SK-N-MC (cell line): Measurements from ENCODE around the gene GCK.

Experiments used
- DNase-seq: peaks from one replicate; pipeline ENCODE4 v3.0.0-alpha.2; 2011; ENCODE audit warnings: low read depth, low spot score
- H3K27ac ChIP-seq: fragments of 200-600 bp; sonication (generic); 2 replicates; pipeline ENCODE4 v1.5.1; 2016; ENCODE audit warnings: mixed run types
- H3K36me3 ChIP-seq: fragments of 200-600 bp; sonication (generic); 2 replicates; pipeline ENCODE4 v1.6.1; 2017; ENCODE audit warnings: antibody characterized with exemption, low read length, mixed read lengths; ENCODE audit not compliant: insufficient read depth
- H3K4me3 ChIP-seq: fragments of 200-600 bp; sonication (generic); 2 replicates; pipeline ENCODE4 v1.5.1; 2016
- H3K9ac ChIP-seq: fragments of 200-600 bp; sonication (generic); 2 replicates; pipeline ENCODE4 v1.8.0; 2017; ENCODE audit warnings: mixed run types, mixed read lengths; ENCODE audit not compliant: insufficient read length
- H3K9me3 ChIP-seq: fragments of 200-600 bp; sonication (generic); 2 replicates; pipeline ENCODE4 v1.6.1; 2017; ENCODE audit warnings: low read depth, mild to moderate bottlenecking, antibody characterized with exemption, low read length, moderate library complexity, mixed read lengths
- EZH2 ChIP-seq: fragments of 200-600 bp; sonication (generic); IDR thresholded peaks from one replicate; pipeline ENCODE4 v1.6.1; 2017; ENCODE audit warnings: antibody characterized with exemption
- FOXP2 ChIP-seq: optimal IDR thresholded peaks from 2 replicates; pipeline ENCODE3; 2011; ENCODE audit warnings: mild to moderate bottlenecking, moderate library complexity; ENCODE audit not compliant: insufficient read depth; ENCODE audit errors: extremely low read length, control extremely low read depth
- POLR2AphosphoS5 ChIP-seq: IDR thresholded peaks from 2 replicates; pipeline ENCODE4 v1.6.1; 2012; ENCODE audit warnings: mild to moderate bottlenecking, low read depth, low read length, borderline replicate concordance

Gene GCK

GRCh38 chr7:44149571-44150465 is 39.4 kb downstream of the GCK start:
- TF ChIP-seq FOXP2 (no peak), POLR2AphosphoS5 (no peak), EZH2 (no peak)
- H3K4me3 ChIP-seq: no peak overlapping the region
- H3K36me3 ChIP-seq: no peaks in the 10 kb centered on the region
- H3K9me3 ChIP-seq: no peaks in the 10 kb centered on the region
- no peak overlapping the region for H3K27ac ChIP-seq
- DNase-seq: no peak
- no peak overlapping the region for H3K9ac ChIP-seq

- Histone ChIP-seq H3K27ac (no peak overlapping the region), H3K4me3 (no peak overlapping the region), H3K9ac (no peak overlapping the region), H3K9me3 (no peaks in the 10 kb centered on the region), H3K36me3 (no peaks in the 10 kb centered on the region)
- TF ChIP-seq FOXP2 (no peak), POLR2AphosphoS5 (no peak), EZH2 (no peak)
- no peak for DNase-seq
These were observed 40.2 kb downstream of the GCK start for GRCh38 chr7:44148961-44149536.

GRCh38 chr7:44148166-44148565 is 41.1 kb downstream of the GCK start:
- Histone ChIP-seq H3K9ac (no peak overlapping the region), H3K27ac (no peak overlapping the region), H3K4me3 (no peak overlapping the region), H3K9me3 (no peaks in the 10 kb centered on the region), H3K36me3 (no peaks in the 10 kb centered on the region)
- TF ChIP-seq EZH2: no peak
- no peak for TF ChIP-seq FOXP2
- no peak for TF ChIP-seq POLR2AphosphoS5
- no peak for DNase-seq

- no peak for TF ChIP-seq POLR2AphosphoS5
- no peak for TF ChIP-seq EZH2
- TF ChIP-seq FOXP2: no peak
- Histone ChIP-seq H3K9ac (no peak overlapping the region), H3K27ac (no peak overlapping the region), H3K36me3 (no peaks in the 10 kb centered on the region), H3K4me3 (no peak overlapping the region), H3K9me3 (no peaks in the 10 kb centered on the region)
- DNase-seq: no peak
These were observed 41.9 kb downstream of the GCK start for GRCh38 chr7:44147026-44147991.

- Histone ChIP-seq H3K36me3 (no peaks in the 10 kb centered on the region), H3K9me3 (no peaks in the 10 kb centered on the region), H3K4me3 (no peak overlapping the region), H3K9ac (no peak overlapping the region), H3K27ac (no peak overlapping the region)
- no peak for DNase-seq
- TF ChIP-seq EZH2 (no peak), POLR2AphosphoS5 (no peak), FOXP2 (no peak)
These were observed 43.0 kb downstream of the GCK start for GRCh38 chr7:44145969-44146911.

GRCh38 chr7:44145479-44145968 is 43.7 kb downstream of the GCK start:
- H3K9ac ChIP-seq: no peak overlapping the region
- H3K27ac ChIP-seq: no peak overlapping the region
- no peak overlapping the region for H3K4me3 ChIP-seq

GRCh38 chr7:44144968-44145478 is 44.2 kb downstream of the GCK start:
- H3K9me3 ChIP-seq: no peaks in the 10 kb centered on the region
- TF ChIP-seq POLR2AphosphoS5 (no peak), FOXP2 (no peak), EZH2 (no peak)
- H3K36me3 ChIP-seq: no peaks in the 10 kb centered on the region
- H3K4me3 ChIP-seq: no peak overlapping the region
- H3K9ac ChIP-seq: no peak overlapping the region
- no peak for DNase-seq
- H3K27ac ChIP-seq: no peak overlapping the region

More at GRCh38 chr7:44145479-44145968, 43.7 kb downstream of the GCK start:
- no peaks in the 10 kb centered on the region for H3K9me3 ChIP-seq
- no peak for DNase-seq
- no peaks in the 10 kb centered on the region for H3K36me3 ChIP-seq
- no peak for TF ChIP-seq EZH2
